K562 (cell line): ENCODE measurements around the gene LDLR. TPM values are rescaled to one million over a fixed set of nuclear protein-coding genes. Genes with fewer than 3 reads are reported as not detected.

ENCODE experiments used
- CBX3 ChIP-seq, 2 experiments: IDR thresholded peaks; 1 replicate in 1 of 2; 2 replicates in 1 of 2; pipeline ENCODE4 v1.6.1; 2012; ENCODE audit warnings: inconsistent platforms in 2 of 2, low read length in 2 of 2, borderline replicate concordance in 1 of 2, control low read depth in 1 of 2
- KLF13 ChIP-seq: fragments of 450-650 bp; IDR thresholded peaks from 2 replicates; pipeline ENCODE4 v1.6.1; 2016; ENCODE audit warnings: missing genetic modification characterization, low read depth, mild to moderate bottlenecking, missing compliant biosample characterization, moderate library complexity, borderline replicate concordance
- L3MBTL2 ChIP-seq: fragments of 450-650 bp; IDR thresholded peaks from 2 replicates; pipeline ENCODE4 v1.6.1; 2016; ENCODE audit warnings: mild to moderate bottlenecking, moderate library complexity
- NBN ChIP-seq: fragments of 450-650 bp; IDR thresholded peaks from 2 replicates; pipeline ENCODE4 v1.6.1; 2016; ENCODE audit warnings: low read depth, mild to moderate bottlenecking
- PHB2 ChIP-seq: fragments of 450-650 bp; IDR thresholded peaks from 2 replicates; pipeline ENCODE4 v1.6.1; 2017; ENCODE audit warnings: low read depth
- STAG1 ChIP-seq: sonication (generic); formaldehyde crosslinking; IDR thresholded peaks from 2 replicates; pipeline ENCODE4 v1.5.0; 2020; ENCODE audit warnings: missing genetic modification reagents, borderline replicate concordance
- TGIF2 ChIP-seq: sonication (generic); formaldehyde crosslinking; IDR thresholded peaks from 2 replicates; pipeline ENCODE4 v1.8.1; 2022; ENCODE audit warnings: mild to moderate bottlenecking, missing genetic modification reagents, moderate library complexity
- ZBTB7A ChIP-seq: IDR thresholded peaks from 2 replicates; pipeline ENCODE4 v1.6.1; 2011; ENCODE audit warnings: low read depth, mild to moderate bottlenecking, low read length, moderate library complexity, borderline replicate concordance; ENCODE audit not compliant: control insufficient read depth
- ZFX ChIP-seq: sonication (generic); formaldehyde crosslinking; IDR thresholded peaks from 2 replicates; pipeline ENCODE4 v1.8.0; 2022; ENCODE audit warnings: mild to moderate bottlenecking, missing genetic modification reagents, moderate library complexity
- ZNF24 ChIP-seq: fragments of 450-650 bp; IDR thresholded peaks from 2 replicates; pipeline ENCODE4 v1.6.1; 2016
- polyA plus RNA-seq, 8 experiments: library from polyadenylated mRNA; depleted of rRNA in 4 of 8; stranded (reverse) in 5 of 8; unstranded in 3 of 8; fragments of >200 nt; fragmentation: Nextera tagmentation in 2 of 8; fragmentation: Illumina TruSeq in 1 of 8; extraction: Ambion mirVana in 2 of 8; extraction: Trizol in 1 of 8; gene quantifications; 2 replicates each; pipeline versions ENCODE4 v1.2.1 to v1.2.3, GENCODE V29; 2011 to 2014; ENCODE audit warnings: inconsistent platforms in 1 of 8, missing spikeins in 1 of 8
- total RNA-seq, 7 experiments: library from RNA; depleted of rRNA in 6 of 7; stranded (reverse); fragments of >200 nt in 6 of 7; fragmentation: Illumina TruSeq in 2 of 7; extraction: Trizol in 2 of 7; gene quantifications; 2 replicates each; pipeline versions ENCODE4 v1.2.1 to v1.2.3, GENCODE V29; 2011 to 2021; ENCODE audit warnings: low replicate concordance in 1 of 7
- TF ChIP-seq, protein P1 (sequence below), 2 experiments: IDR thresholded peaks in 1 of 2; conservative IDR thresholded peaks in 1 of 2; 2 replicates each; pipeline ENCODE4 v1.6.1; 2016; ENCODE audit warnings: low read depth in 2 of 2, mild to moderate bottlenecking in 1 of 2, missing compliant biosample characterization in 1 of 2, missing genetic modification characterization in 1 of 2, moderate library complexity in 1 of 2
- TF ChIP-seq, protein P2 (sequence below): fragments of 200-800 bp; sonication (Bioruptor generic); IDR thresholded peaks from 2 replicates; pipeline ENCODE4 v1.6.1; 2017; ENCODE audit warnings: missing genetic modification characterization, missing compliant biosample characterization
- TF ChIP-seq, protein P3 (sequence below): sonication (generic); formaldehyde crosslinking; IDR thresholded peaks from 2 replicates; pipeline ENCODE4 v1.8.1; 2023; ENCODE audit warnings: missing genetic modification reagents, mild to moderate bottlenecking, borderline replicate concordance
- TF ChIP-seq, protein P4 (sequence below): sonication (generic); formaldehyde crosslinking; IDR thresholded peaks from 2 replicates; pipeline ENCODE4 v1.8.0; 2022; ENCODE audit warnings: missing genetic modification reagents, mild to moderate bottlenecking, borderline replicate concordance

LDLR gene
- total and polyA plus RNA-seq, 9 of the 15 experiments (the other 6 are each of a cell fraction or from before 2014, with no cell fraction given): 19.9 to 114 (median 56.3) TPM

DNA sequence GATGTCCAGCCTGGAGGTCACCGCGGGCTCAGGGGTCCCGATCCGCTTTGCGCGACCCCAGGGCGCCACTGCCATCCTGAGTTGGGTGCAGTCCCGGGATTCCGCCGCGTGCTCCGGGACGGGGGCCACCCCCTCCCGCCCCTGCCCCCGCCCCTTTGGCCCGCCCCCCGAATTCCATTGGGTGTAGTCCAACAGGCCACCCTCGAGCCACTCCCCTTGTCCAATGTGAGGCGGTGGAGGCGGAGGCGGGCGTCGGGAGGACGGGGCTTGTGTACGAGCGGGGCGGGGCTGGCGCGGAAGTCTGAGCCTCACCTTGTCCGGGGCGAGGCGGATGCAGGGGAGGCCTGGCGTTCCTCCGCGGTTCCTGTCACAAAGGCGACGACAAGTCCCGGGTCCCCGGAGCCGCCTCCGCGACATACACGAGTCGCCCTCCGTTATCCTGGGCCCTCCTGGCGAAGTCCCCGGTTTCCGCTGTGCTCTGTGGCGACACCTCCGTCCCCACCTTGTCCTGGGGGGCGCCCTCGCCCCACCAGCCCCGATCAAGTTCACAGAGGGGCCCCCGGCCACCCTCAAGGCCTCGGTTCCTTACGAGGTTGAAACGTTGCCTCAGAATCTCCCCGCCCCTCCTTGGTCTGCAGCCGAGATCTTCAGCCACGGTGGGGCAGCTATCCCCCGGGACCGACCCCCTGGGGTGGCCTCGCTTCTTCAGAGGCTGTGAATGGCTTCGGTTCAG is 1.2 kb downstream of the LDLR start (continued):
- TF ChIP-seq, protein P1, sequence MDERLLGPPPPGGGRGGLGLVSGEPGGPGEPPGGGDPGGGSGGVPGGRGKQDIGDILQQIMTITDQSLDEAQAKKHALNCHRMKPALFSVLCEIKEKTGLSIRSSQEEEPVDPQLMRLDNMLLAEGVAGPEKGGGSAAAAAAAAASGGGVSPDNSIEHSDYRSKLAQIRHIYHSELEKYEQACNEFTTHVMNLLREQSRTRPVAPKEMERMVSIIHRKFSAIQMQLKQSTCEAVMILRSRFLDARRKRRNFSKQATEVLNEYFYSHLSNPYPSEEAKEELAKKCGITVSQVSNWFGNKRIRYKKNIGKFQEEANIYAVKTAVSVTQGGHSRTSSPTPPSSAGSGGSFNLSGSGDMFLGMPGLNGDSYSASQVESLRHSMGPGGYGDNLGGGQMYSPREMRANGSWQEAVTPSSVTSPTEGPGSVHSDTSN (CRISPR knock-in tag; IDR thresholded peaks at IDR 0.05; ENCODE audit: low read depth): no peak
- TF ChIP-seq, protein P1 (tag; conservative IDR thresholded peaks at IDR 0.05; ENCODE audit: low read depth): no peak
- TF ChIP-seq ZFX (CRISPR knock-in tag) (peak; percentile 61), STAG1 (peak; percentile 35), PHB2 (no peak), KLF13 (tag) (no peak), CBX3 (IDR thresholded peaks at IDR 0.05; ENCODE audit: borderline replicate concordance in 1 of 2, low read length in 2 of 2) (no peak), TGIF2 (CRISPR knock-in tag) (no peak), NBN (no peak), ZNF24 (no peak), L3MBTL2 (0 out of 2 replicates have a peak, but pooled peaks have one; percentile 6), ZBTB7A (peak; percentile 99)
- TF ChIP-seq, protein P2, sequence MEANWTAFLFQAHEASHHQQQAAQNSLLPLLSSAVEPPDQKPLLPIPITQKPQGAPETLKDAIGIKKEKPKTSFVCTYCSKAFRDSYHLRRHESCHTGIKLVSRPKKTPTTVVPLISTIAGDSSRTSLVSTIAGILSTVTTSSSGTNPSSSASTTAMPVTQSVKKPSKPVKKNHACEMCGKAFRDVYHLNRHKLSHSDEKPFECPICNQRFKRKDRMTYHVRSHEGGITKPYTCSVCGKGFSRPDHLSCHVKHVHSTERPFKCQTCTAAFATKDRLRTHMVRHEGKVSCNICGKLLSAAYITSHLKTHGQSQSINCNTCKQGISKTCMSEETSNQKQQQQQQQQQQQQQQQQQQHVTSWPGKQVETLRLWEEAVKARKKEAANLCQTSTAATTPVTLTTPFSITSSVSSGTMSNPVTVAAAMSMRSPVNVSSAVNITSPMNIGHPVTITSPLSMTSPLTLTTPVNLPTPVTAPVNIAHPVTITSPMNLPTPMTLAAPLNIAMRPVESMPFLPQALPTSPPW (CRISPR knock-in tag): peak; percentile 88
- TF ChIP-seq, protein P3, sequence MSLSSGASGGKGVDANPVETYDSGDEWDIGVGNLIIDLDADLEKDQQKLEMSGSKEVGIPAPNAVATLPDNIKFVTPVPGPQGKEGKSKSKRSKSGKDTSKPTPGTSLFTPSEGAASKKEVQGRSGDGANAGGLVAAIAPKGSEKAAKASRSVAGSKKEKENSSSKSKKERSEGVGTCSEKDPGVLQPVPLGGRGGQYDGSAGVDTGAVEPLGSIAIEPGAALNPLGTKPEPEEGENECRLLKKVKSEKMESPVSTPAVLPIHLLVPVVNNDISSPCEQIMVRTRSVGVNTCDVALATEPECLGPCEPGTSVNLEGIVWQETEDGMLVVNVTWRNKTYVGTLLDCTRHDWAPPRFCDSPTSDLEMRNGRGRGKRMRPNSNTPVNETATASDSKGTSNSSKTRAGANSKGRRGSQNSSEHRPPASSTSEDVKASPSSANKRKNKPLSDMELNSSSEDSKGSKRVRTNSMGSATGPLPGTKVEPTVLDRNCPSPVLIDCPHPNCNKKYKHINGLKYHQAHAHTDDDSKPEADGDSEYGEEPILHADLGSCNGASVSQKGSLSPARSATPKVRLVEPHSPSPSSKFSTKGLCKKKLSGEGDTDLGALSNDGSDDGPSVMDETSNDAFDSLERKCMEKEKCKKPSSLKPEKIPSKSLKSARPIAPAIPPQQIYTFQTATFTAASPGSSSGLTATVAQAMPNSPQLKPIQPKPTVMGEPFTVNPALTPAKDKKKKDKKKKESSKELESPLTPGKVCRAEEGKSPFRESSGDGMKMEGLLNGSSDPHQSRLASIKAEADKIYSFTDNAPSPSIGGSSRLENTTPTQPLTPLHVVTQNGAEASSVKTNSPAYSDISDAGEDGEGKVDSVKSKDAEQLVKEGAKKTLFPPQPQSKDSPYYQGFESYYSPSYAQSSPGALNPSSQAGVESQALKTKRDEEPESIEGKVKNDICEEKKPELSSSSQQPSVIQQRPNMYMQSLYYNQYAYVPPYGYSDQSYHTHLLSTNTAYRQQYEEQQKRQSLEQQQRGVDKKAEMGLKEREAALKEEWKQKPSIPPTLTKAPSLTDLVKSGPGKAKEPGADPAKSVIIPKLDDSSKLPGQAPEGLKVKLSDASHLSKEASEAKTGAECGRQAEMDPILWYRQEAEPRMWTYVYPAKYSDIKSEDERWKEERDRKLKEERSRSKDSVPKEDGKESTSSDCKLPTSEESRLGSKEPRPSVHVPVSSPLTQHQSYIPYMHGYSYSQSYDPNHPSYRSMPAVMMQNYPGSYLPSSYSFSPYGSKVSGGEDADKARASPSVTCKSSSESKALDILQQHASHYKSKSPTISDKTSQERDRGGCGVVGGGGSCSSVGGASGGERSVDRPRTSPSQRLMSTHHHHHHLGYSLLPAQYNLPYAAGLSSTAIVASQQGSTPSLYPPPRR (CRISPR knock-in tag): no peak; the same call in 1 of the 2 replicates
- TF ChIP-seq, protein P4, sequence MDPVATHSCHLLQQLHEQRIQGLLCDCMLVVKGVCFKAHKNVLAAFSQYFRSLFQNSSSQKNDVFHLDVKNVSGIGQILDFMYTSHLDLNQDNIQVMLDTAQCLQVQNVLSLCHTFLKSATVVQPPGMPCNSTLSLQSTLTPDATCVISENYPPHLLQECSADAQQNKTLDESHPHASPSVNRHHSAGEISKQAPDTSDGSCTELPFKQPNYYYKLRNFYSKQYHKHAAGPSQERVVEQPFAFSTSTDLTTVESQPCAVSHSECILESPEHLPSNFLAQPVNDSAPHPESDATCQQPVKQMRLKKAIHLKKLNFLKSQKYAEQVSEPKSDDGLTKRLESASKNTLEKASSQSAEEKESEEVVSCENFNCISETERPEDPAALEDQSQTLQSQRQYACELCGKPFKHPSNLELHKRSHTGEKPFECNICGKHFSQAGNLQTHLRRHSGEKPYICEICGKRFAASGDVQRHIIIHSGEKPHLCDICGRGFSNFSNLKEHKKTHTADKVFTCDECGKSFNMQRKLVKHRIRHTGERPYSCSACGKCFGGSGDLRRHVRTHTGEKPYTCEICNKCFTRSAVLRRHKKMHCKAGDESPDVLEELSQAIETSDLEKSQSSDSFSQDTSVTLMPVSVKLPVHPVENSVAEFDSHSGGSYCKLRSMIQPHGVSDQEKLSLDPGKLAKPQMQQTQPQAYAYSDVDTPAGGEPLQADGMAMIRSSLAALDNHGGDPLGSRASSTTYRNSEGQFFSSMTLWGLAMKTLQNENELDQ (CRISPR knock-in tag): peak; percentile 57; the same call in 1 of the 2 replicates
